RKO (cell line): ENCODE results near the gene PCK2.

Source experiments
- DNase-seq: peaks from one replicate; pipeline ENCODE4 v3.0.0-alpha.2; 2016; ENCODE audit warnings: low spot score

PCK2 gene

GRCh38 chr14:24060984-24061913 is 32.9 kb upstream of the PCK2 start:
- no peak for DNase-seq

- DNase-seq, result no peak
Measured at GRCh38 chr14:24062216-24062980, 31.7 kb upstream of the PCK2 start.

- DNase-seq, result no peak
Measured at GRCh38 chr14:24063263-24063836, 30.8 kb upstream of the PCK2 start.

- no peak for DNase-seq
Measured at GRCh38 chr14:24064091-24064795, 29.9 kb upstream of the PCK2 start.

- DNase-seq, result no peak
Measured at GRCh38 chr14:24064856-24065255, 29.3 kb upstream of the PCK2 start.

- no peak for DNase-seq
Measured at GRCh38 chr14:24065408-24065807, 28.7 kb upstream of the PCK2 start.

- no peak for DNase-seq
Measured at GRCh38 chr14:24066496-24067132, 27.5 kb upstream of the PCK2 start.

GRCh38 chr14:24067133-24068082 is 26.7 kb upstream of the PCK2 start:
- no peak for DNase-seq

GRCh38 chr14:24068711-24069410 is 25.2 kb upstream of the PCK2 start:
- no peak for DNase-seq

- DNase-seq, result no peak
Measured at GRCh38 chr14:24069411-24069735, 24.7 kb upstream of the PCK2 start.

GRCh38 chr14:24070285-24071143 is 23.6 kb upstream of the PCK2 start:
- no peak for DNase-seq

GRCh38 chr14:24071144-24071697 is 22.9 kb upstream of the PCK2 start, which contains the start of gene CPNE6:
TSS of gene CPNE6 (plus strand) at chr14:24071562. CDS start at chr14:24072937, 1,375 bp downstream.
- no peak for DNase-seq

- no peak for DNase-seq
Measured at GRCh38 chr14:24071836-24072430, 22.2 kb upstream of the PCK2 start.

- DNase-seq, result no peak
Measured at GRCh38 chr14:24072436-24072835, 21.7 kb upstream of the PCK2 start.

GRCh38 chr14:24072881-24073877 is 20.9 kb upstream of the PCK2 start:
- DNase-seq, result no peak

GRCh38 chr14:24074625-24075484 is 19.3 kb upstream of the PCK2 start:
- no peak for DNase-seq
